ENCODE data around the gene SEC11A.
A peak's percentile ranks its signal among the peaks of the same experiment; 100 is the strongest.
"Not testable (repeated sequence)": the region's sequence is repeated elsewhere in the genome, so short reads cannot be mapped to it uniquely, and the experiment has no call there.

SEC11A gene

DNA sequence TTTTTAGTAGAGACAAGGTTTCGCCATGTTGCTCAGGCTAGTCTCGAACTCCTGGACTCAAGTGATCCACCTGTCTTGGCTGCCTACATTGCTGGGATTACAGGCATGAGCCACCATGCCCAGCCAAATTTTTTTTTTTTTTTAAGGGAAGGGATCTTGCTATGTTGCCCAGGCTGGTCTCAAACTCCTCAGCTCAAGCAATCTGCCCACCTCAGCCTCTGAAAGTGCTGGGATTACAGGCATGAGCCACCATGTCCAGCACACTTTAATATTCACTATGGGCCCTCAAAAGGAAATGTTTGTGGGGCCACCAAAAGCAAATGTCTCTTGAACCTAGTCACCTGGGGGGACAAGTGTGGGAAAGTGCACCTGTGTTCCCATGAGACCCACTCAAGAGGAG is 73.3 kb downstream of the SEC11A start:
- DNase-seq (ENCODE audit: low read depth in 2 of 2): not testable (repeated sequence)

DNA sequence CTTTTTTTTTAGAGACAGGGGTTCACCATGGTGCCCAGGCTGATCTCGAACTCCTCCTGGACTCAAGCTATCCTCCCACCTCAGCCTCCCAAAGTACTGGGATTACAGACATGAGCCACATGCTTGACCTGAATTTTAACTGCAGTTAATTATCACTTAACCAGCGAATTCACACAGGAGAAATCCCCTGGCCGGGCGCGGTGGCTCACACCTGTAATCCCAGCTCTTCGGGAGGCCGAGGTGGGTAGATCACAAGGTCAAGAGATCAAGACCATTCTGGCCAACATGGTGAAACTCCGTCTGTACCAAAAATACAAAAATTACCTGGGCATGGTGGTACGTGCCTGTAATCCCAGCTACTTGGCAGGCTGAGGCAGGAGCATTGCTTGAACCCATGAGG is 74.1 kb downstream of the SEC11A start:
- DNase-seq (ENCODE audit: low read depth in 2 of 2): not testable (repeated sequence)

DNA sequence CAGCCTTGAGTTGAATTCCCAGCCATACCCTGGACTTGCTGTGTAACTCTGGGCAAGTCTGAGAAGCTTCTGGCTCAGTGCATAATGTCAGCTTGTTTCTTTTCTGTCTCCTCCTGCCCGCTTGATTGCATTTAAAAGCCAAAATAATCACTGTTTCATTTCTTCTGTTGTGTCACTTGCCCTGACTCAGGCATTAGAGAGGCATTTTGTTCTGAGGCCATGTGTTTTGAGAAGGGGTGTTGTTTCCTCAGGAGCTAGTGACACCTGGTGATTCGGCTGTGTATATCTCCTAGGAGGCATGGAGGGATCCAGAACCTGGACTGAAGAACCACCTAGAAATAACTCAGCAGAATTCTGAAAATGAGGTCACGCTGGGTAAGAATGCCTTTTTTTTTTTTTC is 77.8 kb downstream of the SEC11A start:
- no peak for DNase-seq (ENCODE audit: low read depth in 2 of 2)

DNA sequence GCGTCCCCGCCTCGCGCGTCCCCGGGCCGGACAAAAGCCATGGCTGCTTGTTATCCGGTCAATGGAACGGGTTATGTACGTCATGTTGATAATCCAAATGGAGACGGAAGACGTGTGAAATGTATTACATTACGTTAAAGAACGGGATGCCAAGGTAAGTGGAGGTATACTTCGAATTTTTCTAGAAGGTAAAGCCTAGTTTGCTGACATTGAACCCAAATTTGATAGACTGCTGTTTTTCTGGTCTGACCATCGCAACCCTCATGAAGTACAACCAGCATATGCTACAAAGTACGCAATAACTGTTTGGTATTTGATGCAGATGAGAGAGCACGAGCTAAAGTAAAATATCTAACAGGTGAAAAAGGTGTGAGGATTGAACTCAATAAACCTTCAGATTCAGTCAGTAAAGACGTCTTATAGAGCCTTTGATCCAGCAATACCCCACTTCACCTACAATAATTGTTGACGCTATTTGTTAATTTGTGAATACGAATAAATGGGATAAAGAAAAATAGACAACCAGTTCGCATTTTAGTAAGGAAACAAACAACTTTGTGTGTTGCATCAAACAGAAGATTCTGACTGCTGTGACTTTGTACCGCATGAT is 81.6 kb downstream of the SEC11A start:
- no peak for DNase-seq (ENCODE audit: low read depth in 2 of 2)

DNA sequence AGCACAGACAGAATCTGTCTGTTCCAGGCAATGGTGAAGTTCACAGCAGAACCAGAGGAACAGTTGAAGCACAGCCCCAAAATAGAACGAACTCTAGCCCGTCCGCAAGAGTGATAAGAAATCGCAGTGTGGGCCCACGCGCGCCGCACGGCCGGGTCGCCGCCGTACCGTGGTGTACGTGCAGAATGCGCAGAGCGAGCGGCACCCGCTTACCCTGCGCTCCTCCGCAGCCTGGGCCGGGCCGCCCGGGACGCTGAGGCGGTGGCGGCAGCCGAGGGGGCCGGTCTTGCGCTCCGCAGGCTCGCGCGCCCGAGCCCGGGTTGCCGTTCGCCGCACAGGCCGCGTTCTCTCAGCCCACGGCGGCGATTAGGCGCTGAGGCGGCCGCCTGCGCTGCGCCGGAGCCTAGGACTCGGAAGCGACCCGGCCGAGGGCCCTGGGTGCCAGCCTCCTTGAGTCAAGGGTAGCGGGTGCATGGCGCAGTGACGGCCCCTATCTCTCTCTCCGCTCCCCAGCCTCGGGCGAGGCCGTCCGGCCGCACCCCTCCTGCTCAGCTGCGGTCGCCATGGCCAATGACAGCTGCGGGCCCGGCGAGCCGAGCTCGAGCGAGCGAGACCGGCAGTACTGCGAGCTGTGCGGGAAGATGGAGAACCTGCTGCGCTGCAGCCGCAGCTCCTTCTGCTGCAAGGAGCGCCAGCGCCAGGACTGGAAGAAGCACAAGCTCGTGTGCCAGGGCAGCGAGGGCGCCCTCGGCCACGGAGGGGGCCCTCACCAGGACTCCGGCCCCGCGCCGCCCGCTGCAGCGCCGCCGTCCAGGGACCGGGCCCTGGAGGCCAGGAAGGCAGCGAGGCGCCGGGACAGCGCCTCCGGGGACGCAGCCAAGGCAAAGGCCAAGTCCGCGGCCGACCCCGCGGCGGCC is 82.4 kb downstream of the SEC11A start:
- DNase-seq (ENCODE audit: low read depth in 2 of 2): peak in 1 of 2 donors; percentile 38

DNA sequence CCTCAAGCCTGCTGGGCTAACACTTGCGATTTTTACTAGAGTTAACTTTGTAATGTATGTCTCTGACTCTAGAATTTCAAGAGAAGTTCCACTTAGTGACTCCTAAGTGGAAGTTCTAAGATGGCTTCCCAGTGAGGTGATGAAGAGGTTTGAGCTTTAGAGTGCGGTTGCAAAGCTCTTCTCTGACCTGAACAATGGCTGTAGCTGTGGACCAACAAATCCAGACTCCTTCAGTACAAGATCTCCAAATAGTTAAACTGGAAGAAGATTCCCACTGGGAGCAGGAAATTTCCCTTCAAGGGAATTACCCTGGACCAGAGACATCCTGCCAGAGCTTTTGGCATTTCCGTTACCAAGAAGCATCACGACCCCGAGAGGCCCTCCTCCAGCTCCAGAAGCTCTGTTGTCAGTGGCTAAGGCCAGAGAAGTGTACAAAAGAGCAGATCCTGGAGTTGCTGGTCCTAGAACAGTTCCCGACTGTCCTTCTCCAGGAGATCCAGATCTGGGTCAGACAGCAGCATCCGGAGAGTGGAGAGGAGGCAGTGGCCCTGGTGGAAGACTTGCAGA is 84.2 kb downstream of the SEC11A start:
- DNase-seq (ENCODE audit: low read depth in 2 of 2): no peak

DNA sequence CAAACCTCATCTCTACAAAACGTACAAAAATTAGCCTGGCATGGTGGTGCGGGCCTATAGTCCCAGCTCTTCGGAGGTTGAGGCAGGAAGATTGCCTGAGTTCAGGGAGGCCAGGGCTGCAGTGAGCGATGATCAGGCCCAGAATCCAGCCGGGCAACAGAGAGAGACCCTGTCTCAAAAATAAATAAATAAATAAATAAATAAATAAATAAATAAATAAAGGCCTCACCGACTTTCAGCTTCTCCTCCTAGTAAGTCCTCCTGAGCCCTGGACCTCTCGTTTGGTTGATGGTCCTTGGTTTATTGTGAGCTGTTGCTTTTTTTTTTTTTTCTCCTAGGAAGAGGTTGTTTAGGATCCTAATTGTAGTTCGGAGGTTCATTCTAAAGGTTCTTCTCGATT is 86.9 kb downstream of the SEC11A start:
- no peak for DNase-seq (ENCODE audit: low read depth in 2 of 2)

DNA sequence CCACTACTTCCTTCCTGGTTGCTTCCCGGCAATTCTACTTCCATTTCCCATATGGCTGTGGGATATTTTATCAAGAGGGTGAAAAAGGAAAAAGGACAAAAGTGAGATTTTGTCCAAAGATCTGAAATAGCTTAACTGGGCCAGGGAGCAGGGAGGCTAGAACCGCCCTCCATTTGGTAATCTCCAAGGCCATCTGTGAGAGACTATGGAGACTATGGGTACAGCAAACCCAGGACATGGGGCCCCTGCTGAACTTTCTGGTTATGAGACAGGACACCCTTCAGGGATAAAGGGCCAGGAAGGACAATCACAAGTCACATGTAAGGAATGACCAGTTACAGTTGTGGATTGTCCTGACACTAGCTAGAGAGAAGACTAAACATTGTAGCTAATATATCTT is 90.8 kb downstream of the SEC11A start:
- no peak for DNase-seq (ENCODE audit: low read depth in 2 of 2)

DNA sequence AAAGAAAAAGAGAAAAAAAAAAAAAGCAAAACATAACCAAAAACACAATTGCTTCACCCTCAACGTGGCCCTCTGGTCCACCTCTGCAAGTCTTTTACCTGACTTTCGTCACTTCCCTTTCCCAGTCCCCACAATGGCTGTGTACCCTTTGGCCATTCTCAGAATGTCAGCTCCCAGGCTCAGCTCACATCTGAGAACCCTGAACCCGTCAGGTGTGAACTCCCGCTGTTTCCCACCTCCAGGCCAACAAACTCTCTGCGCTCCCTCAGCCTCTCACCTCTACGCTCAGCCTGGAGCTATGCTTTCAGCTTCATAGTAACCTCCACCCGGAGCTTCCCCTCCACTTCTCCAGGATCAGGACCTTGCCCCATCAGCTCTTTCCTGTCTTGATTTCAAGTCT is 91.6 kb downstream of the SEC11A start:
- no peak for DNase-seq (ENCODE audit: low read depth in 2 of 2)

DNA sequence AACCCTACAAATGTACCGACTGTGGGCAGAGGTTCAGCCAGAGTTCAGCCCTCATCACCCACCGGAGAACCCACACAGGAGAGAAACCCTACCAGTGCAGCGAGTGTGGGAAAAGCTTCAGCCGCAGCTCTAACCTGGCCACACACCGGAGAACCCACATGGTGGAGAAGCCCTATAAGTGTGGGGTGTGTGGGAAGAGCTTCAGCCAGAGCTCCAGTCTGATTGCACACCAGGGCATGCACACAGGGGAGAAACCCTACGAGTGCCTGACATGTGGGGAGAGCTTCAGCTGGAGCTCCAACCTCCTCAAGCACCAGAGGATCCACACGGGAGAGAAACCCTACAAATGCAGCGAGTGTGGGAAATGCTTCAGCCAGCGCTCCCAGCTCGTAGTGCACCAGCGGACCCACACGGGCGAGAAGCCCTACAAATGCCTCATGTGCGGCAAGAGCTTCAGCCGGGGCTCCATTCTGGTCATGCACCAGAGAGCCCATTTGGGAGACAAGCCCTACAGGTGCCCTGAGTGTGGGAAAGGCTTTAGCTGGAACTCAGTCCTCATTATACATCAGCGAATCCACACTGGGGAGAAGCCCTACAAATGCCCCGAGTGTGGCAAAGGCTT is 94.5 kb downstream of the SEC11A start:
- no peak for DNase-seq (ENCODE audit: low read depth in 2 of 2)

DNA sequence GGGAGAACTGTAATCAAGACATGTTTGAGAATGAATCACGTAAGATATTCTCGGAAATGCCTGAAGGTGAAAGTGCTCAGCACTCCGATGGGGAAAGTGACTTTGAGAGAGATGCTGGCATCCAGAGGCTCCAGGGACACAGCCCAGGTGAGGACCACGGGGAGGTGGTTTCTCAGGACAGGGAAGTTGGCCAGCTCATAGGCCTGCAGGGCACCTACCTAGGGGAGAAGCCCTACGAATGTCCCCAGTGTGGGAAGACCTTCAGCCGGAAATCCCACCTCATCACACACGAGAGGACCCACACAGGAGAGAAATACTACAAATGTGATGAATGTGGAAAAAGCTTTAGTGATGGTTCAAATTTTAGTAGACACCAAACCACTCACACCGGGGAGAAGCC is 95.3 kb downstream of the SEC11A start:
- no peak for DNase-seq (ENCODE audit: low read depth in 2 of 2)
